Adipocyte (in vitro differentiated cells): ENCODE measurements around the gene FAM118A.

Experiments used
- DNase-seq: peaks from one replicate; pipeline ENCODE4 v3.0.0-alpha.2; 2015; ENCODE audit warnings: low read depth
- H3K27me3 ChIP-seq: replicated peaks from 2 replicates; pipeline ENCODE4 v1.7.0; 2013; ENCODE audit warnings: mild to moderate bottlenecking, low read length, moderate library complexity; ENCODE audit not compliant: control insufficient read depth, insufficient read depth
- H3K36me3 ChIP-seq: 2 replicates; pipeline ENCODE4 v1.7.0; 2013; ENCODE audit warnings: low read length, mild to moderate bottlenecking, moderate library complexity; ENCODE audit not compliant: control insufficient read depth, insufficient read depth, severe bottlenecking
- H3K4me1 ChIP-seq: 2 replicates; pipeline ENCODE4 v1.7.0; 2013; ENCODE audit warnings: mild to moderate bottlenecking, low read length, moderate library complexity; ENCODE audit not compliant: control insufficient read depth, insufficient read depth
- H3K4me3 ChIP-seq: 2 replicates; pipeline ENCODE4 v1.7.0; 2013; ENCODE audit warnings: mild to moderate bottlenecking, low read length, moderate library complexity
- H3K9ac ChIP-seq: 2 replicates; pipeline ENCODE4 v1.7.0; 2013; ENCODE audit warnings: mild to moderate bottlenecking, low read length, moderate library complexity
- H3K9me3 ChIP-seq: 2 replicates; pipeline ENCODE4 v1.7.0; 2013; ENCODE audit warnings: mild to moderate bottlenecking, low read length, moderate library complexity; ENCODE audit not compliant: control insufficient read depth

Gene FAM118A

GRCh38 chr22:45298934-45299505 is 10.7 kb upstream of the FAM118A start:
- Histone ChIP-seq H3K36me3 (no peaks in the 10 kb centered on the region), H3K4me3 (no peak overlapping the region), H3K27me3 (peaks cover 18% of the 10 kb centered on the region), H3K9me3 (no peaks in the 10 kb centered on the region), H3K4me1 (peaks cover 4% of the 10 kb centered on the region), H3K9ac (no peak overlapping the region)
- DNase-seq = no peak

GRCh38 chr22:45302751-45303150 is 7.0 kb upstream of the FAM118A start:
- Histone ChIP-seq H3K36me3 (no peaks in the 10 kb centered on the region), H3K27me3 (no peaks in the 10 kb centered on the region), H3K4me3 (no peak overlapping the region), H3K9me3 (no peaks in the 10 kb centered on the region), H3K4me1 (peaks cover 4% of the 10 kb centered on the region), H3K9ac (no peak overlapping the region)
- DNase-seq = no peak

- Histone ChIP-seq H3K36me3 (no peaks in the 10 kb centered on the region), H3K4me3 (no peak overlapping the region), H3K9ac (no peak overlapping the region), H3K27me3 (no peaks in the 10 kb centered on the region), H3K9me3 (no peaks in the 10 kb centered on the region), H3K4me1 (peaks cover 4% of the 10 kb centered on the region)
- no peak for DNase-seq
These were observed 6.6 kb upstream of the FAM118A start for GRCh38 chr22:45303181-45303580.

- Histone ChIP-seq H3K4me3 (no peak overlapping the region), H3K36me3 (no peaks in the 10 kb centered on the region), H3K4me1 (peaks cover 10% of the 10 kb centered on the region), H3K27me3 (no peaks in the 10 kb centered on the region), H3K9ac (no peak overlapping the region), H3K9me3 (no peaks in the 10 kb centered on the region)
- no peak for DNase-seq
These were observed 4.8 kb upstream of the FAM118A start for GRCh38 chr22:45304971-45305370.

- H3K27me3 ChIP-seq = no peaks in the 10 kb centered on the region
- no peaks in the 10 kb centered on the region for H3K36me3 ChIP-seq
- H3K9me3 ChIP-seq = no peaks in the 10 kb centered on the region
- H3K4me3 ChIP-seq = no peak overlapping the region
- H3K9ac ChIP-seq = no peak overlapping the region
- no peak for DNase-seq
- peaks cover 11% of the 10 kb centered on the region for H3K4me1 ChIP-seq
These were observed 4.2 kb upstream of the FAM118A start for GRCh38 chr22:45305456-45306075.

- DNase-seq = no peak
- peaks cover 17% of the 10 kb centered on the region for H3K4me1 ChIP-seq
- H3K27me3 ChIP-seq = no peaks in the 10 kb centered on the region
- no peaks in the 10 kb centered on the region for H3K36me3 ChIP-seq
- no peak overlapping the region for H3K9ac ChIP-seq
- H3K4me3 ChIP-seq = no peak overlapping the region
- no peaks in the 10 kb centered on the region for H3K9me3 ChIP-seq
These were observed 3.6 kb upstream of the FAM118A start for GRCh38 chr22:45306139-45306538.

DNA sequence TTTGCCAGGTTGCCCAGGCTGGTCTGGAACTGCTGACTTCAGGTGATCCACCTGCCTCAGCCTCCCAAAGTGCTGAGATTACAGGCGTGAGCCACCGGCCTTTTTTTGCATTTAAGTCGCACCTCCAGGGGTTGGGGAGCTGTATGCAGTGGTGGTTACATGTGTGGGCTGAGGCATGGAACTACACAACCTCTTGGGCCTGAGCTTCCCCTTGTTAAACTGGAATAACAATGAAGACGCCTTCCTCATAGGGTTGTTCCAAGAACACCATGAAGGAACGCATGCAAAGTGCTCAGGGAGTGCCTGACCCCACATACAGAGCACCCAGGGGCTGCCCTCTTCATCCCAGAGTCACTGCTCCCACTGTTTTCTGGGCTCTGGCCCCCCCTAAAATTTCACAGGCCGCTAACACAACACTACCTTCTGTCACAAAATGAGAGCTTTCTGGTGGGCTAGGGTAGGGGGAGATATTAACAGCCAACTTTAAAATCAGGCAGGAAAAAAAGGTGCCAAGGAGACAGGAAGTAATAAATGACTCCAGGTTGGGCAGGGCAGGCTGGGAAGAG is 1.3 kb upstream of the FAM118A start:
- no peak overlapping the region for H3K4me3 ChIP-seq

DNA sequence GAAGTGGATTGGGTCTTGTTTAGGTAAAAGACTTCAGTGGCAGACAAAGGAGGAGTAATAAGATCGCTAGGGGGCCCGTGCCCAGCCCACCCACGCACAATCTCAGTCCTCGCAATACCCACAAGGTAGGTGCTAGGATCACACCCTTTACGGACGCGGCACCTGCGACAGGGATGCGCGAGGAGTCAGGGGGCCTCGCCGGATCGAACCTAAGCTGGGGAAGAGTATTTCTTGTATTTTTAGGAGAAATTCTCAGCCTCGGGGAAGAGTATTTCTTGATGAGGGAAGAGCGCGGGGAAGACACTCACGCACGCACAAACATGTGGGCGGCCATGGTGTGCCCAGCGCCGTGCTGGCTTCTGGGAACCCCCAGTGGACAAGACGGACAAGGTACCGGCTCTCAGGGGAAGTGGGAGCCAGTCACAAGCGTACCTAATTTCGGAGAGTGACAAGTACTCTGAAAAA is 745 bp upstream of the FAM118A start:
- H3K36me3 ChIP-seq = no peaks in the 10 kb centered on the region
- H3K27me3 ChIP-seq = no peaks in the 10 kb centered on the region
- peak overlapping the region; percentile 85 for H3K4me3 ChIP-seq
- H3K4me1 ChIP-seq = peaks cover 14% of the 10 kb centered on the region
- peak overlapping the region; percentile 91 for H3K9ac ChIP-seq
- H3K9me3 ChIP-seq = no peaks in the 10 kb centered on the region
- DNase-seq = no peak

More for the DNA sequence above, 1.3 kb upstream of the FAM118A start:
- H3K9me3 ChIP-seq = no peaks in the 10 kb centered on the region
- H3K27me3 ChIP-seq = no peaks in the 10 kb centered on the region
- no peak overlapping the region for H3K9ac ChIP-seq
- H3K4me1 ChIP-seq = peaks cover 14% of the 10 kb centered on the region
- DNase-seq = no peak
- no peaks in the 10 kb centered on the region for H3K36me3 ChIP-seq

GRCh38 chr22:45310331-45310976 is 720 bp downstream of the FAM118A start:
- Histone ChIP-seq H3K9me3 (no peaks in the 10 kb centered on the region), H3K4me1 (peaks cover 14% of the 10 kb centered on the region), H3K36me3 (no peaks in the 10 kb centered on the region), H3K9ac (peak overlapping the region; percentile 91), H3K27me3 (no peaks in the 10 kb centered on the region), H3K4me3 (peak overlapping the region; percentile 86)
- peak; percentile 33 for DNase-seq

- Histone ChIP-seq H3K4me3 (peak overlapping the region; percentile 86), H3K9ac (peak overlapping the region; percentile 91), H3K27me3 (no peaks in the 10 kb centered on the region), H3K4me1 (peaks cover 14% of the 10 kb centered on the region), H3K36me3 (no peaks in the 10 kb centered on the region), H3K9me3 (no peaks in the 10 kb centered on the region)
- DNase-seq = no peak
These were observed 1.3 kb downstream of the FAM118A start for GRCh38 chr22:45310977-45311531.

DNA sequence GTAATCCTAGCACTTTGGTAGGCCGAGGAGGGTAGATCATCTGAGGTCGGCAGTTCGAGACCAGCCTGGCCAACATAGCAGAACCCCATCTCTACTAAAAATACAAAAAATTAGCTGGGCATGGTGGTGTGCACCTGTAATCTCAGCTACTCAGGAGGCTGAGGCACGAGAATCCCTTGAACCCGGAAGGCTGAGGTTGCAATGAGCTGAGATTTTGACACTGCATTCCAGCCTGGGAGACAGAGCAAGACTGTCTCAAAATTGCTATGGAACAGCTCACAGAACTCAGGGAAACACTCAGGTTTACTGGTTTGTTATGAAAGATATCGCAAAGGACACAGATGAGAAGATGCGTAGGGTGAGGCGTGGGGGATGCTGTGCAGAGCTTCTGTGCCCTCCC is 2.7 kb downstream of the FAM118A start:
- Histone ChIP-seq H3K4me1 (peaks cover 21% of the 10 kb centered on the region), H3K36me3 (no peaks in the 10 kb centered on the region), H3K4me3 (no peak overlapping the region), H3K27me3 (no peaks in the 10 kb centered on the region), H3K9me3 (no peaks in the 10 kb centered on the region), H3K9ac (no peak overlapping the region)
- no peak for DNase-seq
